ENCODE data around the gene RARG.
"Not testable (repeated sequence)": the region's sequence is repeated elsewhere in the genome, so short reads cannot be mapped to it uniquely, and the experiment has no call there.

The RARG gene

DNA sequence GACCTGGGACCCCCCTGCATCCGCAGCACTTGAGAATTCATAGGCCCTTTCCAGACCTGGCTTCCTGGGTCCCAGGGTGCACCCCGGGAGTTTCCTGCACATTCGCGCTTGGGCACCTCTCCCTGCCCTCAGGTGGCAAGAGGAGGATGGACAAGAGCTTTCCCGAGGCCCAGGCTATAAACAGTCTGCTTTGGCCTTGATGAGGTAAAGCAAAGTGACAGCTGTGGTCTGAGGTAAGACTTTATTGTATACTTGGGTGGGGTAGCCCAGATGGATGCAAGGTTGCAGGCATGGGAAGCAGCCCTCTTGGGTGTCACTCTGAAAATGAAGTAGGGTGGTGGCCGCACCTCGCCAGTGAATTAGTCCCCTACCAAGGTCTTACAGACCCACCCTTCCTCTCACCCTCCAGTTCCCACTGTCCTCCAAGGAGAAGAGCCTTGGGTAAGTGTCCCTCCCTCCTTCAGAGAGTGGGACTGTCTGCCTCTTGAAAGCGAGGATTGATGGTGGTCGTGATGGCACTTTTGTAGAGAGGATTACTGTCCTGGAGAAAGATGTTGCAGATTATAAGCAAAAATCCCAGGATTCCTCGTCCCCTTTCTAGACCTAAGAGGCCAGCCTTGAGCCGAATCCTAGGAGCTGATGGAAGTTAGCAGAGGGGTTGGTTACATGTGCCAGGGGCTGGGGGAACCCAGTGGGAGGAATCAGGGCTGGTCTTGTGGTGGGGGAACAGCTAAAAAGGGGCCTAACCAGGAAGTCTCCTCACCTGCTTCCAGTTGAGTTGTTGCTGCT lies 40.7 kb downstream of the RARG start:
- no peak for DNase-seq (ENCODE audit: low read depth in 2 of 2)

DNA sequence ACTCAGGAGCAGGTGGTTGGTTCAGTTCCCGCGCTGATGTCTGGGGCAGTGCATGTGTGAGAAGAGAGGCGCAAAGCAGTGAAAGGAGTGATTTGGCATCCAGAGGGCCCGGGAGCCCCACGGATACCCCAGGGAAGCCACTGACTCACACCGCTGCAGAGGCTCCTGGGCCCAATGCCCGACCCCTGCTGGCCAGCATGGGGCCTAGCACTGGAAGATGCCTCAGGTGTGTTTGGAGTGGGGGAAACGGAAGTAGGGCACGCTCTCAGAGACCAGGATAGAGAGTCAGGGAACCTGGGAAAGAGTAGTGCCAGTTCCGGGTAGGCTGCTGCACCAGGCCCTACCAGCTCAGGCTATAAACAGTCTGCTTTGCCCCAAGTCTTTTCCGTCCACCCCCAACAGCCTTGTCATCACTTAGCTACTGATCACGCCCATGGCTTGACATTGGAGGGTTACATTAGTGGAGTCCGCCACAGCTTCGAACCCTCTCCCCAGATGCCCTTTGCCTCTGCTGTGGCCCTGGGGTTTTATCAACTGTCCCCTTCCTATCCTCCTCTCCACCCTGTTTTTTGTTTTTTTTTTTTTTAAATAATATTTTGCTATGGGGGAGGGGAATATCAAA lies 41.8 kb downstream of the RARG start:
- DNase-seq (ENCODE audit: low read depth in 2 of 2): peak in 1 of 2 donors; percentile 25

DNA sequence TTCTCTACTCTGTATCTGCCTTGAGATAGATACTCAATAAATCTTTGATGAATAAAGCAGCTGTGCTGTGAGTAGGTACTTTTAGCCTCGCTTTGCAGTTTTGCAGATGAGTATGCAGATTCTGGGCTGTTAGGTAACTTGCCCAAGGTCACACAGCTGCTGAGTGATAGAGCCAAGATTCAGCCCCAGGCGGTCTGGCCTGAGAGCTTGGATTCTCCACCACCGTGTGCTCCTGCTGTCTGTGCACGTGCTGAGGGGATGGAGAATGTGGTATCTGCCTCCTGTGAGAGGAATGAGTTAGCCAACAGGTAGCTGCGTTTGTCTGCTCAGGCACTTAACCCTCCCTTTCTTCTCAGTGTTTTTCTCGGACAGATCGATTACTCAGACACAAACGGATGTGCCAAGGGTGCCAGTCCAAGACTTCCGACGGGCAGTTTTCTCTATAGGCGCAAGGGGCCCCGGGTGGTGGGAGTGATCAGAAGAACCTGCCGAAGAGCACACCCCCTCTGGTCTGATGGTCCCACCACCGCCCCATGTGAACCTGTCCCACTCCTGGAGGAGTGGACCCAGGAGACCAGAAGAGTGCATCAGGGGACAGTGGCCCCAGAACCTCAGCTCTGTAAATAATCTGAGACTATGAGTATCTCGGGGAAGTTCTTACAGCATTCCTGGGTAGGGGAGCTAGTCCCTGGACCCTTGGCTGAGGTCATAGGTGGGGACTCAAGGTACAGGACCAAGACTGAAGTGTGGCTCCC lies 44.7 kb downstream of the RARG start:
- DNase-seq (ENCODE audit: low read depth in 2 of 2): no peak

DNA sequence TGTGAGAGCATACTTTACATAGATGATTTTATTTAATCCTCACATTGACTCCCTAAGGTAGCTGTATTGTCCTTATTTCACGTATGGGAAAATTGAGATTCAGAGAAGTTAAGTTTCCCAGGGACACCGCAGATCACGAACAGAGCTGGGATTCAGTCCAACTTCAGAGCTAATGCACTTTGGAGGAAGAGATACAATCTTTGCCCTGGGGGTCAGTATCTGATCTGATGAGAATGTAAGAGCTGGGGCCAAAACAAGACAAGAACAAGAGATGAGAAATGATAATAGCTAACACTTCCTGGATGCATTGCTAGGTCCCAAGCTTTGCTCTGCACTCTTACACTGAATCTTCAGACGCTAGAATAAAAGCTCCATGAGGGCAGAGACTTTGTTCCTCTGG lies 45.3 kb downstream of the RARG start:
- no peak for DNase-seq (ENCODE audit: low read depth in 2 of 2)

- DNase-seq (ENCODE audit: low read depth in 2 of 2): no peak
Observed at GRCh38 chr12:53185582-53186153, 46.3 kb downstream of the RARG start.

DNA sequence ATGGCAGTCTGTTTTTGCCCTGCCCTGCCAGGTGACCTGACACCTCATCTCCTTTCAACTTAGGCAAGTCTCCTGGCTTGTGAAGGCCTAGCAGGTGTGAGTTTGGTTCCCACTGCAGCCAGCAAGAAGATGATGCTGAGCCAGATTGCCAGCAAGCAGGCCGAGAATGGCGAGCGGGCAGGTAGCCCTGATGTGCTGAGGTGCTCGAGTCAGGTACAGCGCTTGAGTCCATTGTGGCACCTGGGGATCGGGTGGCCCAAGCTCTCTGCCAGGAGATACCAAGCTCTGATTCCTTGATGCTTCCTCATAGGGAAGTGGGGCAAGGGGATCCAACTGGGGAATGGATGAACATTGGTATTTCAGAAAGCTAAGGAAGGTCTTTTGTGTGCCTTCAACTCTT lies 47.2 kb downstream of the RARG start:
- DNase-seq (ENCODE audit: low read depth in 2 of 2): no peak

GRCh38 chr12:53182903-53183302 lies 49.1 kb downstream of the RARG start:
- no peak for DNase-seq (ENCODE audit: low read depth in 2 of 2)

GRCh38 chr12:53181935-53182334 lies 50.1 kb downstream of the RARG start:
- DNase-seq (ENCODE audit: low read depth in 2 of 2): no peak

DNA sequence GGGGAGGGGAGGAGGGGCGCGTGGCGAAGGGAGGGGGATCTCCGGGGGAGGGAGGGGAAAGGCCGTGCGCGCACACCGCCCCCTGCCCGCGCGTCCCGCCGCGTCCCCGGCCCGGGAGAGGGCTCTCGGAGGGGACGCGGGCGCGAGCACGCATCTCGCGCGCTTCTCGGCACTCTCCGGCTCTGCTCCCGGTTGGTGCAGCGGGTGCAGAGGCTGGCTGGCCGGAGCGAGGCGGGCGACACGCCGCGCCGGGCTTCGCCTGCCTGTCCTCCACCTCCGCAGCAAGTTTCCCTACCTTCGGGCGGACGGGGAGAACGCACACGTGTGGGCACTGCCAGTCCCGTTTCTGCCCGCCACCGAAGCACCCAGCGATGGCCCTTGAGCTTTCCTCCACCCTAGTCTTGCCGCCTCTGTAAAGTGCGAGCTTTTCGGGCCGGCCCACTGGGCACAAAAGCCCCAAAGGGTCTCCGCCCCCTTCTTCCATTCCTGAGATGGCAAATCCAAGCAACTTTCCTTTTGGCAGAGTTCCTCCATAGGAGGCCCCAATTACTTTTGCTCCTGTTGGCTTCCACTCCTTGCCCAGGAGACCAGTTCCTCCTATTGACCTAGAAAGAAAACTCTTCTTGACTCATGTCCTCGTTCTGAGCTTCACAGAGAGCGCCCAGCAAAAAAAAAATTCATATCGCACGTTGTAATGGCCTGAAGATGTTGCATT lies 50.9 kb downstream of the RARG start:
- peak; percentile 49 to 52 for DNase-seq (ENCODE audit: low read depth in 2 of 2)

DNA sequence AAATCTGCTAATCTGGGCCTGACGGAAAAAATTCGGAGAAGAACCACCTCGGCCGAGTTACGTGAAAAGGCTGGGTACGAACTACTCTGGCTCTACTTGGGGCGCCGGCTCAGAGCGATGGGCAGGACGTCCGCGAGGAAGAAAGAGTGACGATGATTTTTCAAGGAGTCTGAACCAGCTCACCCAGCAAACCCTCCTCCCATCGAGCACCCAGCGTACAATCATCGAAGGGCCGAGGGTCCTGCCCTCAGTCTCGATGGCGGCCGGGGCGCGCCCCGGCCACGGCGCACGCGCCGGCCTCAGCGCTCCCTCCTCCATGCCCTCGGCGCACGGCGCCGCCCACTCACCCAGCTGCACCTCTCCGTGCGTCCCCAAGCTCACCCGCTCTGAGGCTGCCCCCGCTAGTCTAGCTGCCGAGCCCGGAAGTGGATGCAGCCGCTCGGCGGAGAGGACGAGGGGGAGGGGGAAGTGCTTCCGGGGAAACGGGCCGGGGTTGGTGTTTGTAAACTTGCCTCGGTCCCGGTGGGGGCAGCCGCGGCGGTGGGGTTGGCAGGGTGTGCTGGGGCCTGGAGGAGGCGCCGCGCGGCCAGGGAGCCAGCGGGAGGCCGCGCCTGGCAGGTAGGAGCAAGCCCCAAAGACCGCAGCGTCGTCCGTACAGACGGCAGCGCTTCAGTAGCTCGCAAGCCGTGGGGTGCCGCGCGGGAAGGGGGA lies 51.6 kb downstream of the RARG start, which contains the start of the genes CSAD and ZNF740:
Gene CSAD, minus strand, starts transcription at position 706 of the 711 bp plus-strand sequence. CDS start 7,455 bp downstream, outside the sequence.
Gene ZNF740, plus strand, starts transcription at position 503 of the 711 bp plus-strand sequence. CDS start 1,262 bp downstream, outside the sequence.
- DNase-seq (ENCODE audit: low read depth in 2 of 2): peak; percentile 94 to 98

GRCh38 chr12:53179687-53180219 lies 52.3 kb downstream of the RARG start:
- no peak for DNase-seq (ENCODE audit: low read depth in 2 of 2)

GRCh38 chr12:53178803-53179202 lies 53.2 kb downstream of the RARG start:
- DNase-seq (ENCODE audit: low read depth in 2 of 2): not testable (repeated sequence)

- DNase-seq (ENCODE audit: low read depth in 2 of 2): not testable (repeated sequence)
Observed at GRCh38 chr12:53177447-53177846, 54.6 kb downstream of the RARG start.

DNA sequence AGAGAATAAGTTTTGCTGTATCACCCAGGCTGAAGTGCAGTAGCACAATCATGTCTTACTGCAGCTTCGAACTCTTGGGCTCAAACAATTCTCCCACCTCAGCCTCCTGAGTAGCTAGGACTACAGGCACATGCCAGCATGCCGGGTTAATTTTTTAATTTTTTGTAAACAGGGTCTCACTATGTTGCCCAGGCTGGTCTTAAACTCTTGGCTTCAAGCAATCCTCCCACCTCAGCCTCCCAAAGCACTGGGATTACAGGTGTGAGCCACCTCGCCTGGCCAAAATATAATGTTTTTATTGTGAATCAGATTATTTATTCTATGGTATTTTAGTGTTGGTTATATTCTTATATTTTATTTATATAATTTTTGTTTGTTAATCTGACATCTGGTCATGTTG lies 55.3 kb downstream of the RARG start:
- no peak for DNase-seq (ENCODE audit: low read depth in 2 of 2)

DNA sequence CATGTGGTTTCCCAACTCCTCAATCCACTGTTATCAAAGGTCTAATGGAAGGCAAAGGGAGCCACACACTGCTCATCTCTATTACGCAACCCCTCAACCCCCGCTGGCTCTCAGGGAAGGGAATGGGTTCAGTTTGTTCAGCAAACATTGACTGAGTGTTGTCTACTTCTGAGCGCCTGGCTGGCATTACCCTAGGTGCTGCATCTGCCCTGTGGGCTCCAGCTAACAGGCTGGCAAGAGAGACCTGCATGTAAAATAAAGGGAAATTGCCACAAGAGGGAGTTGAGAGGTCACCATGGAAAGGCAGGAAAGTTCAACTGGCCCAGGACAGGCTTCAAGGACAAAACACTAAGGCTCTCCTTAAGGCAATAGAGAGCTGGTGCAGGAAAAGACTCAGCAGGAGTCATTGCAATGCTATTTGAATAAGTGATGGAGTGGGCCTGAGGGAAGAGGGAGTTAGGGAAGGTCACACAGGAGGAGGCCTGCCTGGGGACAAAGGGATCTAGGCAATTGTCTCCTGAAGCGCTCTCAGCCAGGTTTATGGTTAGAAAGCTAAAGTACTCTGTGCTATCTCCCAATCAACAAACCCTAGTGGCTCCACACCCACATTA lies 57.0 kb downstream of the RARG start:
- no peak for DNase-seq (ENCODE audit: low read depth in 2 of 2)

DNA sequence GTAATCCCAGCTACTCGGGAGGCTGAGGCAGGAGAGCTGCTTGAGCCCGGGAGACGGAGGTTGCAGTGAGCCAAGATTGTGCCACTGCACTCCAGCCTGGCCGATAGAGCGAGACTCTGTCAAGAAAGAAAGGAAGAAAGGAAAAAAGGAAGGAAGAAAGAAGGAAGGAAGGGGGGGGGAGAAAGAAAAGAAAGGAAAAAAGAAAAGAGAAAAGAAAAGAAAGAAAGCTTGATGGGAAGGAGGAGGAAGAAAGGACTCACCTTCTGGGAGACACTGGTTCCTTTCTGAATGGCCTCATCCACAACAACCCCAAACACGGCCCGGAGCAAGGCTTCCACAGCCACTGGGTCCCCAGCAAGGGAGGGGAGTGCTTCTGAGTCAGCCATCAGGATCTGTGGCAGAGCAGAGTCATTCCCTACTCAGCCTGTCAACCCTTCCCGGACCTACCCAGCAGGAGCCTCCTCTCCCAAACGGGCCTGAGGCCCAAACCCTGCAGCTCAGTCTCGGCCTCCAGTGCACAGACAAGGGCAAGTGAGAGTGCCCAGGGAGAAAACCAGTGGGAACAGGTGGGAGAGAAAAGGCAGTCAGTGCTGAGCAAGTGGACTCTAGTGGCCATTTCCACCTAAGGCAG lies 58.8 kb downstream of the RARG start:
- DNase-seq (ENCODE audit: low read depth in 2 of 2): no peak

DNA sequence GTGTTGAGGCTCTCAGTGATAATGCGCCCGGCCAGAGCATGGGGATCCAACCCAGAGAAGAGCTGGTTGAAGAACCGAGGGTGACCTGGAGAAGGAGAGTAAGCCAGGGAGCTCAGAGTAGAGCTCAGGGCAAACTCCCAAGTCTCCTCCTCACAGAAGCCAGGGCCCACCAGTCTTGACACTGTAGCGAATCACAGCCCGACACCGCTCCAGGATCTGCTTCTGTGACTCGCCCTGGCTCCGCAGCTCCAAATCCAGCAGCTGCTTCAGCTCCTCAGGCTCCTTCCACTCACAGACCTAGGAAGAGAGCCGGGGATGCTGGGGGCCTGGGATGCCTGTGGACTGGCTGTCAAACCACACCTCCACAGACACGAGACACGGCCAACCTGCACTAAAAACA lies 59.7 kb downstream of the RARG start:
- no peak for DNase-seq (ENCODE audit: low read depth in 2 of 2)

DNA sequence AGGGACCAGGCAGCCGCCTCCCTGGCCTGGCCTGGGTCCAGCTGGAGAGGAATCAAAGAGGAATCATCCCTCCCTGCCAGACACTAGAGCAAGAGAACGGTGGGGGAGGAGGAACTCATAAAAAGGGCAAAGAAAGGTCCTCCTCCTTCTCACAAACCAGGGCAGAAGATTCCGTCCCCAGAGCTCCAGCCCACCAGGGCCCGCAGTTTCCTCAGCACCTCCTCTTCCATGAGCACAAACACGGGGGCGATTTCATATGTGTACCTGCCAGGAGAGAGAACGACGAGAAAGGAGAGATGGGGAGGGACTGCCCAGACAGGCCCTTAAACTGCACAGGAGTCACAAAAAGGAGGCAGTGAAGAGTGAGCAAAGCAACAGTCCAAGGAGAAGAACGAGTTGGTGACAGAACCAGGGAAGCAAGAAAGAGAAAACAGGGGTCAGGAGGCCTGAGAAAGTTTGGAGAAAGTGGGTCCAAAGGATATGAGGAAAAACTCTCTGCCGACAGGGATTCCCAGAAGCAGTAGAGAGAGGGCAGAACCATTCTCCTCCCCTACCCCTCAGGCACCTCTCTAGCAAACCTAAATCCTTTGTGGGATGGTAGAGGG lies 60.2 kb downstream of the RARG start:
- DNase-seq (ENCODE audit: low read depth in 2 of 2): no peak

Data from activated CD8-positive, alpha-beta memory T cell treated with anti-CD3 and anti-CD28 coated beads for 4 hours (primary cell).